ENCODE data around the gene PCNX1.

DNA sequence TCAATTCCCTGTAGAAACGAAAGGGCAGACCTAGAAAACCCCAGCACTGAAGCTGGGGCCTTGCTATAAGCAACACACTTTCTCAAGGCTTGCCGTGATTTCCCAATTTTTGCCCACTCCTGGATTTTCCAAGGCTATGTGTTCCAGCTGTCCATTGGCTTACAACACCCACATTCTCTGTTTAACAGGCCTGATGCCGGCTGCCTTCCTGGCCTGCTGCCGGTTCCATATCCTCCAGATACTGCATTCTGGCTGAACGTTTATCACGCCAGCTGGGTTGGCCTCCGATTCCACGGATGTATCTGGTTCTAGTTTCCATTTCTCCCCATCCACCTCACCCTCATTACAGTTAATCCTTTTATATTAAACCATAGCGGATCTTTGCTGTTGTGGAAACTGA is 2.0 kb upstream of the PCNX1 start:
- TF ChIP-seq FOXP2 (optimal IDR thresholded peaks at IDR 0.05; ENCODE audit: control extremely low read depth, extremely low read length, insufficient read depth) (no peak), POLR2AphosphoS5 (IDR thresholded peaks at IDR 0.05; ENCODE audit: borderline replicate concordance, low read depth, low read length) (no peak)

Data from SK-N-MC (cell line).